ENCODE data around the gene RAD9B. TPM values are rescaled to one million over a fixed set of nuclear protein-coding genes. Genes with fewer than 3 reads are reported as not detected.
"Not testable (repeated sequence)": the region's sequence is repeated elsewhere in the genome, so short reads cannot be mapped to it uniquely, and the experiment has no call there.

The RAD9B gene
- total and polyA plus RNA-seq, 7 donors = 0.77 to 4.2 (median 1.6) TPM

DNA sequence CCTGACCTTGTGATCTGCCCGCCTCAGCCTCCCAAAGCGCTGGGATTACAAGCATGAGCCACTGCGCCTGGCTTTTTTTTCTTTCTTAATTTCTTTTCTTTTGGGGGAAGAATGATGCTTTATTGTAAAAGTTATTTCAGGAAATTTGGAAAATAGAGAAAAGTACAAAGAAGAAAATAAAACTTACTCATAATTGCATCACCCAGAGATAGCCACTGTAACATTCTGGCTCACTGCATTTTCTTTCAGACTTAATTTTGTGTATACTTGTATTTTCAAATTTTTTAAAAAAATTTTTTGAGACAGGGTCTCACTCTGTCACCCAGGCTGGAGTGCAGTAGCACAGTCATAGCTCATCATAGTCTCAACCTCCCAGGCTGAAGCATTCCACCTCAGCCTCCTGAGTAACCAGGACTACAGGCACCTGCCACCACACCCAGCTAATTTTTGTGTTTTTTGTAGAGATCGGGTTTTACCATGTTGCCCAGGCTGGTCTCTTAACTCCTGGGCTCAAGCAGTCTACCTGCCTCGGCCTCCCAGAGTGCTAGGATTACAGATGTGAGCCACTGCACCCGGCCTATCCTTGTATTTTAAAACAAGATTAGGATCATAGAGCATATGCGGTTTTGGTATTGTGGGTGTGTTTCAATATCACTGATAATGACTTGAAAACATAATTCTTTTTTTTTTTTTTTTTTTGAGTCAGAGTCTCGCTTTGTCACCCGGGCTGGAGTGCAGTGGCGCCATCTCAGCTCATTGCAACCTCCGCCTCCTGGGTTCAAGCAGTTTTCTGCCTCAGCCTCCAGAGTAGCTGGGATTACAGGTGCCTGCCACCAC is 19.0 kb downstream of the RAD9B start:
- intact Hi-C loops (cut with DNase I); H3K4me1 ChIP-seq; H3K4me3 ChIP-seq; H3K9me3 ChIP-seq; H3K27me3 ChIP-seq (ENCODE audit: insufficient read depth in 3 of 3, low read length in 2 of 3); H3K36me3 ChIP-seq (ENCODE audit: insufficient read depth in 1 of 2, low read depth in 1 of 2); DNase-seq; H3K27ac ChIP-seq: not testable (repeated sequence)
- peak in 1 of 4 donors; percentile 26 for ATAC-seq
- WGBS, 3 donors = 91 to 94% (median 94%) methylated on average over 10 to 11 of the region's 11 CpGs

DNA sequence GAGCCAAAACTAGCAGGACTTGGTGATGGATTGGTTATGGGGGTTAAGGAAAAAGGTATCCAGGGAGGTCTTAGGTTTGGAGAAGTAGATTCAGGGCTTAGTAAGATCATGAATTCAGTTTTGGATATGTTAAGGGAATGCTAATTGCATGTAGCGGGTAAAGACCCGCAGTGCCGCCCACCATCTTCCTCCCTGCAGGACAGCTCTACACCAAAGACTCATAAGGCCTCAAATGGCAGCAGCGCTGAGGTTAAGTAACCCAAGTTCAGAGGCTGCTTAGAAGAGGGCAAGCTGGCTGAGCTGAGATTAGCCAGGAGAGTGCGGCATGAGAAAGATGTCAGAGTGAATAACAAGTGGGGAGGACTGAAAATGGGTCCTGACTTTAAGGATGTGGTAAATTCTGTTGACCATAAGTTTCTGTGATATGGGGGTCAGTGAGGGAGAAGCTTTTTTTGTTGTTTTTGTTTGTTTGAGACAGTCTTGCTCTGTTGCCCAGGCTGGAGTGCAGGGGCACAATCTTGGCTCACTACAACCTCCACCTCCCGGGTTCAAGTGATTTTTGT is 26.2 kb downstream of the RAD9B start:
- Histone ChIP-seq H3K27me3 (ENCODE audit: insufficient read depth in 3 of 3, low read length in 2 of 3) (no peaks in the 10 kb centered on the region), H3K36me3 (ENCODE audit: insufficient read depth in 1 of 2, low read depth in 1 of 2) (peaks cover 4 to 43% of the 10 kb centered on the region in 2 donors), H3K9me3 (no peaks in the 10 kb centered on the region), H3K27ac (no peak overlapping the region), H3K4me1 (peaks cover 19% of the 10 kb centered on the region), H3K4me3 (no peak overlapping the region)
- ATAC-seq (peak in 3 of 4 donors; percentile 31 to 39 (median 35)), DNase-seq (no peak)
- 93 to 95% (median 94%) methylated on average over 6 of the region's 6 CpGs for WGBS, 3 donors
- intact Hi-C loops (cut with DNase I) = loop anchor here in 1 of 2 donors (5.0 kb wide), 1 partner anchor 69 kb away; no protein-coding TSS in a partner anchor
- TF ChIP-seq, protein P1, sequence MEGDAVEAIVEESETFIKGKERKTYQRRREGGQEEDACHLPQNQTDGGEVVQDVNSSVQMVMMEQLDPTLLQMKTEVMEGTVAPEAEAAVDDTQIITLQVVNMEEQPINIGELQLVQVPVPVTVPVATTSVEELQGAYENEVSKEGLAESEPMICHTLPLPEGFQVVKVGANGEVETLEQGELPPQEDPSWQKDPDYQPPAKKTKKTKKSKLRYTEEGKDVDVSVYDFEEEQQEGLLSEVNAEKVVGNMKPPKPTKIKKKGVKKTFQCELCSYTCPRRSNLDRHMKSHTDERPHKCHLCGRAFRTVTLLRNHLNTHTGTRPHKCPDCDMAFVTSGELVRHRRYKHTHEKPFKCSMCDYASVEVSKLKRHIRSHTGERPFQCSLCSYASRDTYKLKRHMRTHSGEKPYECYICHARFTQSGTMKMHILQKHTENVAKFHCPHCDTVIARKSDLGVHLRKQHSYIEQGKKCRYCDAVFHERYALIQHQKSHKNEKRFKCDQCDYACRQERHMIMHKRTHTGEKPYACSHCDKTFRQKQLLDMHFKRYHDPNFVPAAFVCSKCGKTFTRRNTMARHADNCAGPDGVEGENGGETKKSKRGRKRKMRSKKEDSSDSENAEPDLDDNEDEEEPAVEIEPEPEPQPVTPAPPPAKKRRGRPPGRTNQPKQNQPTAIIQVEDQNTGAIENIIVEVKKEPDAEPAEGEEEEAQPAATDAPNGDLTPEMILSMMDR (IDR thresholded peaks at IDR 0.05) = no peak

DNA sequence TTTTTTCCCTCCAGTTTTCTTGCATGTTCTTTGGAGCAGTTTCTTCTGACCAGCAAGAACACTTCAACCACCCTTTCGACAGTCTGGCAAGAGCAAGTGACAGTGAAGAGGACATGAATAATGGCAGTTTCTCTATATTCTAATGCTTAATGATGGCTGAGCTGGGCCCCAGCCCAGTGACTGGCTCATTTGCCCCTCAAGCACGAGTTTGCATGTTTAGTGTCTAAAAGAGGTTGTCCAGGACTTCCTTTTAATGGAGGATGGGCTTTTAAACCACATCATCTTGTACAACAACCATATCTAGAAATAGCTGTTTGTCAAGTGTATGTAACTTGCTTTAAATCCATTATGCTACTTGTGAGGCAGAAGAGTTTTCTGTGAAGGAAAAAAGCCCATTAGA is 28.4 kb downstream of the RAD9B start:
- TF ChIP-seq, protein P1 (IDR thresholded peaks at IDR 0.05) = no peak
- DNase-seq (no peak), ATAC-seq (no peak)
- 85 to 96% (median 86%) methylated on average over 2 of the region's 2 CpGs for WGBS, 3 donors
- Histone ChIP-seq H3K4me3 (no peak overlapping the region), H3K36me3 (ENCODE audit: insufficient read depth in 1 of 2, low read depth in 1 of 2) (peaks cover 4 to 62% of the 10 kb centered on the region in 2 donors), H3K27me3 (ENCODE audit: insufficient read depth in 3 of 3, low read length in 2 of 3) (no peaks in the 10 kb centered on the region), H3K27ac (no peak overlapping the region), H3K4me1 (peaks cover 41% of the 10 kb centered on the region), H3K9me3 (no peaks in the 10 kb centered on the region)
- intact Hi-C loops (cut with DNase I) = no loop called here

DNA sequence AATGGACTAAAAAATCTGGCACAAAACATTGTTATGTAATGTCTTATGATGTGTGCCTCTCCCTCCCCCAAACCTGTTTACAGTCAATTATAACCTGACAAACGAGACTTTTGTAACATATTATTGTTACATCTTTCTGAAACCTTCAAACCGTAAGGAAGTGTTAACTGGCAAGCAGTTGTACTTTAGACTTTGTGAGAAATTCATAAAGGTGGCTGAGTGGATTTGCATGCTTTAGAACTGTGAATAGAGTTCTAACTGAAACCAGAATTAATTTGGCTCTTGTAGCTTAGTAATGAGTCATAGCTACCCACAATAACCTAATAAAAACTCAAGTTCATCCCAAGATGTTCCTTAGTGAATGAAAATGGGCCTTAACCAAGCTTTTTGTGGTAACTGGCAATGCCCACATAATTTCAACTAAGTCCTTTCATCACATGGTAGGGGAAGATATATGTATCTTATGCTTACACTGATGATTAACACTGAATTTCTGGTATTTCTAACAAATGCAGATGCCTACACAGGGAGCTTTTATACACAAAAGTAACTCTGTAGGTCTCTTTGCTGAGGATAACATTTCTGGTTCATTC is 29.7 kb downstream of the RAD9B start:
- TF ChIP-seq, protein P1 (IDR thresholded peaks at IDR 0.05) = no peak
- no peak for DNase-seq
- Histone ChIP-seq H3K9me3 (no peaks in the 10 kb centered on the region), H3K27ac (no peak overlapping the region), H3K36me3 (ENCODE audit: insufficient read depth in 1 of 2, low read depth in 1 of 2) (peaks cover 14 to 75% of the 10 kb centered on the region in 2 donors), H3K27me3 (ENCODE audit: insufficient read depth in 3 of 3, low read length in 2 of 3) (no peaks in the 10 kb centered on the region), H3K4me3 (no peak overlapping the region), H3K4me1 (peaks cover 54% of the 10 kb centered on the region)
- peak in 2 of 4 donors; percentile 12 to 28 for ATAC-seq
- intact Hi-C loops (cut with DNase I) = no loop called here
- WGBS, 3 donors = 47 to 73% (median 56%) methylated on average over 2 of the region's 2 CpGs

DNA sequence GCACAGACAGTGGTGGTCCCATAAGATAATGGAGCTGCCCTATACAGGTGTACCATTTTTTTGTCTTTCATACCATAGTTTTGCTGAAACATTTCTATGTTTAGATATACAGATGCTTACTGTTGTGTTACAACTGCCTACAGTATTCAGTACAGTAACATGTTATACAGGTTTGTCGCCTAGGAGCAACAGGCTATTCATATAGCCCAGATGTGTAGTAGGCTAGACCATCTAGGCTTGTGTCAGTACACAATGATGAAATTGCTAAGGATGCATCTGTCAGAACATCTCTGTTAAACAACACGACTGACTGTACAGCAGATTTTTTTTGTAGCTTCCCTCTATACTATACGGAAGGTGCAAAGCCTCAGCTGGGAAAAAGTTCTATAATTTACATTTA is 30.5 kb downstream of the RAD9B start:
- H3K27me3 ChIP-seq (ENCODE audit: insufficient read depth in 3 of 3, low read length in 2 of 3) = no peaks in the 10 kb centered on the region
- no peak for DNase-seq
- intact Hi-C loops (cut with DNase I) = no loop called here
- H3K36me3 ChIP-seq (ENCODE audit: insufficient read depth in 1 of 2, low read depth in 1 of 2) = peaks cover 14 to 77% of the 10 kb centered on the region in 2 donors
- no peak overlapping the region for H3K4me3 ChIP-seq
- 90 to 92% (median 92%) methylated on average over 3 of the region's 3 CpGs for WGBS, 3 donors
- TF ChIP-seq, protein P1 (IDR thresholded peaks at IDR 0.05) = no peak
- ATAC-seq = no peak
- H3K27ac ChIP-seq = no peak overlapping the region
- peaks cover 61% of the 10 kb centered on the region for H3K4me1 ChIP-seq
- no peaks in the 10 kb centered on the region for H3K9me3 ChIP-seq

Data from psoas muscle (tissue), 8 donors.